ENCODE data around the gene KRTAP5-2.
"Not testable (repeated sequence)": the region's sequence is repeated elsewhere in the genome, so short reads cannot be mapped to it uniquely, and the experiment has no call there.

Gene KRTAP5-2

GRCh38 chr11:1625541-1625940, 27.4 kb upstream of the KRTAP5-2 start:
- no peak for DNase-seq (ENCODE audit: low read depth in 2 of 2)
- H3K4me3 ChIP-seq (replicated peaks in 1 of 2; ENCODE audit: low read depth in 2 of 2, low read length in 2 of 2): no peak overlapping the region
- TF ChIP-seq CTCF (IDR thresholded peaks at IDR 0.05; ENCODE audit: low read depth, low read length): no peak

GRCh38 chr11:1624621-1625020, 26.5 kb upstream of the KRTAP5-2 start:
- H3K4me3 ChIP-seq (replicated peaks in 1 of 2; ENCODE audit: low read depth in 2 of 2, low read length in 2 of 2): no peak overlapping the region
- no peak for DNase-seq (ENCODE audit: low read depth in 2 of 2)
- TF ChIP-seq CTCF (IDR thresholded peaks at IDR 0.05; ENCODE audit: low read depth, low read length): no peak

GRCh38 chr11:1623716-1624115, 25.6 kb upstream of the KRTAP5-2 start:
- no peak overlapping the region for H3K4me3 ChIP-seq (replicated peaks in 1 of 2; ENCODE audit: low read depth in 2 of 2, low read length in 2 of 2)
- no peak for DNase-seq (ENCODE audit: low read depth in 2 of 2)
- no peak for TF ChIP-seq CTCF (IDR thresholded peaks at IDR 0.05; ENCODE audit: low read depth, low read length)

- no peak for TF ChIP-seq CTCF (IDR thresholded peaks at IDR 0.05; ENCODE audit: low read depth, low read length)
- DNase-seq (ENCODE audit: low read depth in 2 of 2): no peak
- H3K4me3 ChIP-seq (replicated peaks in 1 of 2; ENCODE audit: low read depth in 2 of 2, low read length in 2 of 2): no peak within 1 kb of the TSS
Observed at GRCh38 chr11:1622086-1622485, 24.0 kb upstream of the KRTAP5-2 start, which contains the start of gene KRTAP5-4. Gene KRTAP5-4, minus strand, starts transcription at chr11:1622138. Its CDS starts 45 bp downstream, at chr11:1622093.

GRCh38 chr11:1619449-1619848, 21.4 kb upstream of the KRTAP5-2 start:
- TF ChIP-seq CTCF (IDR thresholded peaks at IDR 0.05; ENCODE audit: low read depth, low read length): no peak
- DNase-seq (ENCODE audit: low read depth in 2 of 2): peak in 1 of 2 donors; percentile 23
- H3K4me3 ChIP-seq (replicated peaks in 1 of 2; ENCODE audit: low read depth in 2 of 2, low read length in 2 of 2): no peak overlapping the region

- DNase-seq (ENCODE audit: low read depth in 2 of 2): no peak
- TF ChIP-seq CTCF (IDR thresholded peaks at IDR 0.05; ENCODE audit: low read depth, low read length): no peak
- H3K4me3 ChIP-seq (replicated peaks in 1 of 2; ENCODE audit: low read depth in 2 of 2, low read length in 2 of 2): no peak overlapping the region
Observed at GRCh38 chr11:1618231-1618630, 20.1 kb upstream of the KRTAP5-2 start.

- DNase-seq (ENCODE audit: low read depth in 2 of 2): no peak
- no peak for TF ChIP-seq CTCF (IDR thresholded peaks at IDR 0.05; ENCODE audit: low read depth, low read length)
- H3K4me3 ChIP-seq (replicated peaks in 1 of 2; ENCODE audit: low read depth in 2 of 2, low read length in 2 of 2): no peak within 1 kb of the TSS
Observed at GRCh38 chr11:1608363-1608762, 10.3 kb upstream of the KRTAP5-2 start, which contains the start of gene KRTAP5-3. Gene KRTAP5-3, minus strand, starts transcription at chr11:1608463. Its CDS starts 78 bp downstream, at chr11:1608385.

GRCh38 chr11:1607901-1608300, 9.8 kb upstream of the KRTAP5-2 start:
- not testable (repeated sequence) for H3K4me3 ChIP-seq (replicated peaks in 1 of 2; ENCODE audit: low read depth in 2 of 2, low read length in 2 of 2); DNase-seq (ENCODE audit: low read depth in 2 of 2)

- H3K4me3 ChIP-seq (replicated peaks in 1 of 2; ENCODE audit: low read depth in 2 of 2, low read length in 2 of 2); DNase-seq (ENCODE audit: low read depth in 2 of 2): not testable (repeated sequence)
Observed at GRCh38 chr11:1607156-1607845, 9.2 kb upstream of the KRTAP5-2 start.

GRCh38 chr11:1605923-1606322, 7.8 kb upstream of the KRTAP5-2 start:
- not testable (repeated sequence) for DNase-seq (ENCODE audit: low read depth in 2 of 2); H3K4me3 ChIP-seq (replicated peaks in 1 of 2; ENCODE audit: low read depth in 2 of 2, low read length in 2 of 2)
